Measurements from ENCODE around the gene CDK8.
"Not testable (repeated sequence)": the region's sequence is repeated elsewhere in the genome, so short reads cannot be mapped to it uniquely, and the experiment has no call there.

Gene CDK8

DNA sequence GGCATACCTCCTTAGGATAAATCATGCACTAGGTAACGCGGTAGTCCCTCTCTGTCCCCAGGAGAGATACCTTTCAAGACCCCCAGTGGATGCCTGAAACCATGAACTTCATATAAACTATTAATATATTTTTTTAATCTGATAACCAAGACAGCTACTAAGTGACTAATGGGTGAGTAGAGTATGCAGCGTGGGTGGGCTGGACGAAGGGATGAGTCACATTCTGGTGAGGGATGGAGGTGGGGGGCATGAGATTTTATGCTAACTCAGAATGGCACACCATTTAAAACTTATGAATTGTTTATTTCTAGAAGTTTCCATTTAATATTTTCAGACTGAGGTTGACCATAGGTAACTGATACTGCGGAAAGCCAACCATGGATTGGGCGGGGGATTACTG is 46.2 kb downstream of the CDK8 start:
- DNase-seq (ENCODE audit: low spot score), result no peak
- TF ChIP-seq, protein P1, sequence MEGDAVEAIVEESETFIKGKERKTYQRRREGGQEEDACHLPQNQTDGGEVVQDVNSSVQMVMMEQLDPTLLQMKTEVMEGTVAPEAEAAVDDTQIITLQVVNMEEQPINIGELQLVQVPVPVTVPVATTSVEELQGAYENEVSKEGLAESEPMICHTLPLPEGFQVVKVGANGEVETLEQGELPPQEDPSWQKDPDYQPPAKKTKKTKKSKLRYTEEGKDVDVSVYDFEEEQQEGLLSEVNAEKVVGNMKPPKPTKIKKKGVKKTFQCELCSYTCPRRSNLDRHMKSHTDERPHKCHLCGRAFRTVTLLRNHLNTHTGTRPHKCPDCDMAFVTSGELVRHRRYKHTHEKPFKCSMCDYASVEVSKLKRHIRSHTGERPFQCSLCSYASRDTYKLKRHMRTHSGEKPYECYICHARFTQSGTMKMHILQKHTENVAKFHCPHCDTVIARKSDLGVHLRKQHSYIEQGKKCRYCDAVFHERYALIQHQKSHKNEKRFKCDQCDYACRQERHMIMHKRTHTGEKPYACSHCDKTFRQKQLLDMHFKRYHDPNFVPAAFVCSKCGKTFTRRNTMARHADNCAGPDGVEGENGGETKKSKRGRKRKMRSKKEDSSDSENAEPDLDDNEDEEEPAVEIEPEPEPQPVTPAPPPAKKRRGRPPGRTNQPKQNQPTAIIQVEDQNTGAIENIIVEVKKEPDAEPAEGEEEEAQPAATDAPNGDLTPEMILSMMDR (IDR thresholded peaks at IDR 0.05; ENCODE audit: extremely low read depth, missing control alignments), result no peak

DNA sequence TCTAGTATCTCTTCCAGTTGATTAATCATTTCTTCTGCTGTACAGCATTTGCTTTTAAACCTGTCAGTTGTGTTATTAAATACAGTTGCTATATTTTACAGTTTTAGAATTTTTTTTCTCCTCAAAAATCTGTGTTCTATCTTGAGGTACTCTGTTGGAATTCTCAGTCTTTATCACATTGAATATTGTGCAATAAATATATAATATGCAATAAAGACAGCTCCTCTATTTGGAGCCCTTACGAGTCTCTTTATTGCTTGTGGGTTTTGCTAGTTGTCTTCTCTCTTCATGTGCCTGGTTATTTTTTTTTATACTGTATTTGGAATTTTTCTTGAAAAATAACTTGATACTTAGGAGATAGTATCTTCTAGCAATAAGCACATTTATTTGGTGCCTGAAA is 51.7 kb downstream of the CDK8 start:
- no peak for DNase-seq (ENCODE audit: low spot score)
- TF ChIP-seq, protein P1 (IDR thresholded peaks at IDR 0.05; ENCODE audit: extremely low read depth, missing control alignments), result no peak

DNA sequence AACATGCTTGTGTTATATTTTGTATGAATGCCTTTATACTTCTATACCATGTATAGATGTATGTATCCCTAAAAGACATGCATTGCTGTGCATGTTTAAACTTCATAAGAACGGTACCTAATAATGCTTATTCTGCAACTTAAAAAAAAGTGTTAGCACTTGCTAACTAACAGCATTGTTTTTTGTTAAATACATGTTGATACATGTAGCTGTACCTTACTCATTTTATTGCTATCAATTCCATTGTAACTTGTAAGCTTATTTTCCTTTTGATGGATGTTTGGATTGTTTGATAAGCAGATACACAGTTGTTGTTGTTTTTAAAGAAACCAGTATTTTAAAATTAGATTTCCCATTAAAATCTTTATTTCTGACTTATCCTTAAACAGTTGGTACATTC is 53.8 kb downstream of the CDK8 start:
- TF ChIP-seq, protein P1 (IDR thresholded peaks at IDR 0.05; ENCODE audit: extremely low read depth, missing control alignments), result no peak
- DNase-seq (ENCODE audit: low spot score), result no peak

DNA sequence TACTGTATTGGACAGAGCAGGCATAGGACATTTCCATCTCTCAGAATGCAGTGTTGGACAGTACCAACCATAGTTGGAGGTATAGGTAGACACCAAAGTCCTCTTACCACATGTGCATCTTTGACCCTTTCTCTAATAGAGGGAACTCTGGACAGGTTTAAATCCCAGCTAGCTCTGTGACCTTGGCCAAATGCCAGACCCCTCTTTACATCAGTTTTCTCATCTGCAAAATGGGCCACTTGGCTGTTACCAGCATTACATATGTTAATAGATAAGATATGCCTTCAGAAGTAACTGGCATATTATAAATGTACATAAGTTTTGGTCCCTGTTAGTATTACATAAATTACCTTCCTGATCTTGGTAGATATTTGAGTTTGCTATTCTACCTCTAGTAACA is 54.3 kb downstream of the CDK8 start:
- TF ChIP-seq, protein P1 (IDR thresholded peaks at IDR 0.05; ENCODE audit: extremely low read depth, missing control alignments), result no peak
- DNase-seq (ENCODE audit: low spot score), result no peak

DNA sequence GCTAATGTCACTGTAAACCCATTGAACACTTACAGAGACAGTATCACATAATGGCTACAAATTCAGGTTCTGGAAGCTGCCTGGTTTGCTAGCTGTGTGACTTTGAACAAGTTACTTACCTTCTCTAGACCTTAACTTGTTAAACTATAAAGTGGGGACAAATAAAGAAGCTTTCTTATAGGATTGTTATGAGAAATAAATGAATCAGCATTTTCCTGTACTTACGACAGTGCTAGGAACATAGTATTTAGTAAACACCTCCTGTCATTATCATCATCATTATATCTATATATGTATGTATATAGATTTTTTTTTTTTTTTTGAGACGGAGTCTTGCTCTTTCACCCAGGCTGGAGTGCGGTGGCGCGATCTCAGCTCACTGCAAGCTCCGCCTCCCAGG is 54.9 kb downstream of the CDK8 start:
- TF ChIP-seq, protein P1 (IDR thresholded peaks at IDR 0.05; ENCODE audit: extremely low read depth, missing control alignments), result no peak
- DNase-seq (ENCODE audit: low spot score), result no peak

DNA sequence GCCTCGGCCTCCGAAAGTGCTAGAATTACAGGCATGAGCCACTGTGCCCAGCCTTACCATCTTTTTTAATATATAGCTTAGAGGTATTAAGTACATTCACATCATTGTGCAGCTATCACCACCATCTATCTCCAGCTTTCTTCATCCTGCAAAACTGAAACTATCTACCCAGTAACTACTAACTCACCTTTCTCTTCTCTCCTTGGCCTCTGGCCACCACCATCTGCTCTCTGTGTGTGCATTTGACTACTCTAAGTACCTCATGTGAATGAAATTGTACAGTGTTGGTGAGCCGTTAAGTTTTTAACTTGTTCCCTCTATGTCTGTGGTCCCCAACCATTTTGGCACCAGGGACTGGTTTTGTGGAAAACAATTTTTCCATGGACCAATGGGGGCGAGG is 56.1 kb downstream of the CDK8 start:
- TF ChIP-seq, protein P1 (IDR thresholded peaks at IDR 0.05; ENCODE audit: extremely low read depth, missing control alignments), result no peak

DNA sequence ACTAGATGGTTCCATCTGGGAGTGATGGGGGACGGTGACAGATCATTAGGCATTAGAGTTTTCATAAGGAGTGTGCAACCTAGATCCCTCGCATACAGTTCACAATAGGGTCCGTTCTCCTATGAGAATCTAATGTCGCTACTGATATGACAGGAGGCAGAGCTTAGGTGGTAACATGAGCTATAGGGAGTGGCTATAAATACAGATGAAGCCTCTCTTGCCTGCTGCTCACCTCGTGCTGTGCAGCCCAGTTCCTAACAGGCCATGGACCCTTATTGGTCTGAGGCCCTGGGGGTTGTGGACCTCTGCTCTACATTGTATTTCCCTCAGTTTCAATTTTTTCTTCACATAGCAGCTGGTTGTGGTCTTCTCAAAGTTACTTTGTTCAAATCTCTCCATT is 56.5 kb downstream of the CDK8 start:
- DNase-seq (ENCODE audit: low spot score), result no peak

More for the DNA sequence above, 56.1 kb downstream of the CDK8 start:
- DNase-seq (ENCODE audit: low spot score), result no peak

DNA sequence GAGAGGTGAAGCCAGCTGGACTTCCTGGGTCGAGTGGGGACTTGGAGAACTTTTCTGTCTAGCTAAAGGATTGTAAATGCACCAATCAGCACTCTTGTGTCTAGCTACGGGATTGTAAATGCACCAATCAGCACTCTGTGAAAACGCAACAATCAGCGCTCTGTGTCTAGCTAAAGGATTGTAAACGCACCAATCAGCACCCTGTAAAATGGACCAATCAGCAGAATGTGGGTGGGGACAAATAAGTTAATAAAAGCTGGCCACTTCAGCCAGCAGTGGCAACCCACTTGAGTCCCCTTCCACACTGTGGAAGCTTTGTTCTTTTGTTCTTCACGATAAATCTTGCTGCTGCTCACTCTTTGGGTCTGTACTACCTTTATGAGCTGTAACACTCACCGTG is 58.1 kb downstream of the CDK8 start:
- not testable (repeated sequence) for DNase-seq (ENCODE audit: low spot score)

More for the DNA sequence above, 56.5 kb downstream of the CDK8 start:
- TF ChIP-seq, protein P1 (IDR thresholded peaks at IDR 0.05; ENCODE audit: extremely low read depth, missing control alignments), result no peak

DNA sequence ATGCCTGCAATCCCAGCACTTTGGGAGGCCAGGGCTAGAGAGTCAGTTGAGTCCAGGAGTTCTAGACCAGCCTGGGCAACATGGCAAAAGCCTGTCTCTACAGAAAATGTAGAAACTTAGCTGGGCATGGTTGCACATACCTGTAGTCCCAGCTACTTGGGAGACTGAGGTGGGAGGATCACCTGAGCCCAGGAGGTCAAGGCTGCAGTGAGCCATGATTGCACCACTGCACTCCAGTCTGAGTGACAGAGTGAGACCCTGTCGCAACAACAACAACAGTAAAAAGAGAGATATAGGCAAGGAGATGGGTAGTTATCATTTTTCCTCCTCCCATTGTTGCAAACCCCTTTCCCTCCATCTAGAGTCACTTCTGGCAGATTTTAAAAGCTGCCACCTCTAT is 62.2 kb downstream of the CDK8 start:
- not testable (repeated sequence) for DNase-seq (ENCODE audit: low spot score)
